ENCODE measurements around the gene PCSK5. TPM values are rescaled to one million over a fixed set of nuclear protein-coding genes. Genes with fewer than 3 reads are reported as not detected.

PCSK5 gene
- total RNA-seq, 1 experiment from 2014 or later, result 7.5 TPM

DNA sequence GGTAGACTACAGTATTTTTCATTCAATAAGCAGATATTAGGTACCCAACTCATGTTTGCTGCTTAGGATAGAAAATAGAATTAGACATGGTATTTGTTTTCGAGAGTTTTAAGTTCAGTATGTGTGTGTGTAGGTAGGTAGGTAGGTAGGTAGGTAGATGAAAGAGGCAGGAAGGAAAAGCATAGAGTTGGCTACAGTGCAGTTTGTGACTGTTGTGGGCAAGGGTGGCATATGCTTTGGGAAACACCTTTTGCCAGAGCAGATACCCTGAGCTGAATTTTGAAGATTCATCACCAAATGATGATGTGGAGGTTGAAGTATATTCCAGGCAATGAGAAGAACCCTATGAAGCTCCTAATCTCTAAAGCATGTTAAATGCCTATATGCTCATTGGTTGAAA lies 20.0 kb upstream of the PCSK5 start:
- no peak overlapping the region for H3K56ac ChIP-seq (ENCODE audit: insufficient read length, low read depth, low read length)
- H3K4me2 ChIP-seq (ENCODE audit: insufficient read depth, insufficient read length, low read length), result no peak overlapping the region
- H4K5ac ChIP-seq (ENCODE audit: insufficient read length, low read depth, low read length), result no peak overlapping the region
- no peak overlapping the region for H2BK12ac ChIP-seq (ENCODE audit: insufficient read length, low read depth, low read length)
- H3K9ac ChIP-seq (ENCODE audit: extremely low read depth, insufficient read length, low read length), result no peak overlapping the region
- no peaks in the 10 kb centered on the region for H3K79me1 ChIP-seq (ENCODE audit: insufficient read depth, low read depth, low read length, poor library complexity, severe bottlenecking)
- H2BK15ac ChIP-seq (ENCODE audit: low read depth, low read length), result no peak overlapping the region
- Mint-ChIP-seq H3K27me3 (ENCODE audit: low read depth) (no peaks in the 10 kb centered on the region), H3K9me3 (no peaks in the 10 kb centered on the region), H3K27ac (no peak overlapping the region), H3K4me1 (no peaks in the 10 kb centered on the region), H3K4me3 (no peak overlapping the region), H3K36me3 (ENCODE audit: insufficient read depth in 1 of 3, low read depth in 3 of 3) (no peaks in the 10 kb centered on the region)
- 100% methylated on average over 1 of the region's 1 CpG for WGBS (ENCODE audit: extremely low coverage, insufficient read length, low lambda C conversion rate)
- no peaks in the 10 kb centered on the region for H3K9me3 ChIP-seq (ENCODE audit: control insufficient read depth, low read depth, low read length)
- no peak overlapping the region for H2AK5ac ChIP-seq (ENCODE audit: insufficient read length, low read length)
- H2BK20ac ChIP-seq (ENCODE audit: low read depth, low read length, poor library complexity, severe bottlenecking), result no peak overlapping the region
- H3K79me2 ChIP-seq (ENCODE audit: insufficient read depth, low read length), result no peaks in the 10 kb centered on the region
- no peak overlapping the region for H3K14ac ChIP-seq (ENCODE audit: insufficient read depth, low read length)
- H4K8ac ChIP-seq (replicated peaks; ENCODE audit: insufficient read length, low read depth, low read length), result no peak overlapping the region
- H3K27ac ChIP-seq (ENCODE audit: insufficient read length, low read depth, low read length), result no peak overlapping the region
- no peak overlapping the region for H2BK5ac ChIP-seq (ENCODE audit: insufficient read length, low read length)
- no peak overlapping the region for H3K23ac ChIP-seq (ENCODE audit: insufficient read length, low read depth, low read length)
- TF ChIP-seq, protein P1, sequence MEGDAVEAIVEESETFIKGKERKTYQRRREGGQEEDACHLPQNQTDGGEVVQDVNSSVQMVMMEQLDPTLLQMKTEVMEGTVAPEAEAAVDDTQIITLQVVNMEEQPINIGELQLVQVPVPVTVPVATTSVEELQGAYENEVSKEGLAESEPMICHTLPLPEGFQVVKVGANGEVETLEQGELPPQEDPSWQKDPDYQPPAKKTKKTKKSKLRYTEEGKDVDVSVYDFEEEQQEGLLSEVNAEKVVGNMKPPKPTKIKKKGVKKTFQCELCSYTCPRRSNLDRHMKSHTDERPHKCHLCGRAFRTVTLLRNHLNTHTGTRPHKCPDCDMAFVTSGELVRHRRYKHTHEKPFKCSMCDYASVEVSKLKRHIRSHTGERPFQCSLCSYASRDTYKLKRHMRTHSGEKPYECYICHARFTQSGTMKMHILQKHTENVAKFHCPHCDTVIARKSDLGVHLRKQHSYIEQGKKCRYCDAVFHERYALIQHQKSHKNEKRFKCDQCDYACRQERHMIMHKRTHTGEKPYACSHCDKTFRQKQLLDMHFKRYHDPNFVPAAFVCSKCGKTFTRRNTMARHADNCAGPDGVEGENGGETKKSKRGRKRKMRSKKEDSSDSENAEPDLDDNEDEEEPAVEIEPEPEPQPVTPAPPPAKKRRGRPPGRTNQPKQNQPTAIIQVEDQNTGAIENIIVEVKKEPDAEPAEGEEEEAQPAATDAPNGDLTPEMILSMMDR (conservative IDR thresholded peaks at IDR 0.05), result no peak
- H3T11ph ChIP-seq (ENCODE audit: low read length), result no peak overlapping the region
- no peak overlapping the region for H3K18ac ChIP-seq (ENCODE audit: insufficient read length, low read depth, low read length)
- H3K27me3 ChIP-seq (ENCODE audit: insufficient read depth, low read length), result no peaks in the 10 kb centered on the region
- H3K4ac ChIP-seq (ENCODE audit: low read depth, low read length), result no peak overlapping the region
- no peak overlapping the region for H2BK120ac ChIP-seq (ENCODE audit: low read depth, low read length, poor library complexity, severe bottlenecking)
- no peak for DNase-seq
- H3K4me1 ChIP-seq (ENCODE audit: insufficient read depth, low read length), result no peaks in the 10 kb centered on the region
- H4K91ac ChIP-seq (ENCODE audit: insufficient read length, low read depth, low read length), result no peak overlapping the region
- H3K23me2 ChIP-seq (ENCODE audit: insufficient read length, low read depth, low read length, poor library complexity, severe bottlenecking), result no peaks in the 10 kb centered on the region
- no peak overlapping the region for H2AFZ ChIP-seq (ENCODE audit: low read length)
- H4K20me1 ChIP-seq (ENCODE audit: control insufficient read depth, insufficient read depth, insufficient read length), result no peaks in the 10 kb centered on the region

Data from H9 (cell line).